ENCODE results near the gene NCAPH2. TPM values are rescaled to one million over a fixed set of nuclear protein-coding genes. Genes with fewer than 3 reads are reported as not detected.
A peak's percentile ranks its signal among the peaks of the same experiment; 100 is the strongest.

The NCAPH2 gene
- polyA plus RNA-seq (2012; ENCODE audit: insufficient read depth, insufficient read length, low read depth): 201 TPM

DNA sequence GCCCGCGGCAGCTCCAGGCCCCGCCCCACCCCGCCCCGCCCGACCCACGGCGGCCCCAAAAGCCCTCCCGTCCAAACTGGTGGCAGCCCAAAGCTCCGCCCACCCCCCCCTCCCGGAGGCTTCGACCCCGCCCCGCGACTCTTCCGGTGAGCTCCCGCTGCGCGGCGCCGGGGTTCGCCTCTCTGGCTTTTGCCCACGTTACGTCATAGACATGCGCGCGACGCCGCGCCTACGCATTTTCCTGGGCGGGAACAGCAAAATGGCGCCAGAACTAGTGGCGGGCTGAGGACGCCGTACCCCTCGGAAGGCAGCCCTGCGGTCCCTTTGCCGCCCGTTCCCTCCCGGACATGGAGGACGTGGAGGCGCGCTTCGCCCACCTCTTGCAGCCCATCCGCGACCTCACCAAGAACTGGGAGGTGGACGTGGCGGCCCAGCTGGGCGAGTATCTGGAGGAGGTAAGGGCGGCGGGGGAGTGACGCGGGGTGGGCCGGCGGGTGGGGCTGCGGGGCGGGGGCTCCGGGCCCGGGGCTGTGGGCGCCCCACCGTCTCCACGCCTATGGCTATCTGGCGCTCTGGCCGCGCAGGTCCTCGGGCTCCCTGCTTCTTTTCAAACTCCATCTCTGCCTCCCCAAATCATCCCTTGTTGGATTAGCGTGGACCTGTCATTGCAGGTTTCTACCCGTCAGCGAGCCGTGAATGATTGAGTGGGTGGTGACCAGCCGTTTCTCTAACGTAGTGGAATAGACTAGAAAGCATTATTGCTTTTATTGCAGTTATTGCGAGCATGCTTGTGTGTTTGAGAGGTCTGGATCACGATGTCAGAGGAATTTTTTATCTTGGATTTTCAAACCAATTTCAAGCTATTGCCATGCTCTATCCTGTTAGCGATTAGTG is at the start of gene NCAPH2:
Gene NCAPH2 (plus strand): TSS at position 234 of the 894 bp plus-strand sequence. CDS start 114 bp downstream, at position 348.
- TF ChIP-seq, protein P1, sequence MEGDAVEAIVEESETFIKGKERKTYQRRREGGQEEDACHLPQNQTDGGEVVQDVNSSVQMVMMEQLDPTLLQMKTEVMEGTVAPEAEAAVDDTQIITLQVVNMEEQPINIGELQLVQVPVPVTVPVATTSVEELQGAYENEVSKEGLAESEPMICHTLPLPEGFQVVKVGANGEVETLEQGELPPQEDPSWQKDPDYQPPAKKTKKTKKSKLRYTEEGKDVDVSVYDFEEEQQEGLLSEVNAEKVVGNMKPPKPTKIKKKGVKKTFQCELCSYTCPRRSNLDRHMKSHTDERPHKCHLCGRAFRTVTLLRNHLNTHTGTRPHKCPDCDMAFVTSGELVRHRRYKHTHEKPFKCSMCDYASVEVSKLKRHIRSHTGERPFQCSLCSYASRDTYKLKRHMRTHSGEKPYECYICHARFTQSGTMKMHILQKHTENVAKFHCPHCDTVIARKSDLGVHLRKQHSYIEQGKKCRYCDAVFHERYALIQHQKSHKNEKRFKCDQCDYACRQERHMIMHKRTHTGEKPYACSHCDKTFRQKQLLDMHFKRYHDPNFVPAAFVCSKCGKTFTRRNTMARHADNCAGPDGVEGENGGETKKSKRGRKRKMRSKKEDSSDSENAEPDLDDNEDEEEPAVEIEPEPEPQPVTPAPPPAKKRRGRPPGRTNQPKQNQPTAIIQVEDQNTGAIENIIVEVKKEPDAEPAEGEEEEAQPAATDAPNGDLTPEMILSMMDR (IDR thresholded peaks at IDR 0.05; ENCODE audit: low read depth, low read length): no peak
- no peaks in the 10 kb centered on the region for H3K27me3 ChIP-seq
- H3K4me1 ChIP-seq: no peaks in the 10 kb centered on the region

DNA sequence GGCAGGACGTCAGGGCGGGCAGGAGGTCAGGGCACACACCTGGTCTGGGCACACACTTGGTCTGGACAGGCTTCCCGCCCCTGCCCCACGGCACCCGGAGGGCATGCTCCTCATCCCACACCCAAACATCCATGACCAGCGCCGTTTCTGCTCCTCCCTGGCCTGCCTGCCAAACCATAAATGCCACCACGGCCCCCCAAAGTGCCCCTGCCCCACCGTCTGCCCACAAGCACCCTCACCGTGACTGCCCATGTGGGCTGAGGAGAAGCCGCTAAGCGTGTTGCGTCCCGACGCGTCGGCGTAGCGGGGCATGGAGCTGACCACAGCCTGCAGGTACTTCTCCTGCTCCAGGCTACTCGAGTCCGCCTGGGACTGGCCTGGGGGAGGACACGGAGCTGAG is 49.0 kb upstream of the NCAPH2 start:
- no peak for DNase-seq
- no peaks in the 10 kb centered on the region for H3K4me1 ChIP-seq
- H3K27me3 ChIP-seq: no peaks in the 10 kb centered on the region
- TF ChIP-seq, protein P1 (IDR thresholded peaks at IDR 0.05; ENCODE audit: low read depth, low read length): no peak
- H3K36me3 ChIP-seq: peaks cover 73% of the 10 kb centered on the region
- no peak overlapping the region for H3K4me3 ChIP-seq (ENCODE audit: low read depth, low read length)
- H3K9me3 ChIP-seq: no peaks in the 10 kb centered on the region

More for the DNA sequence above, at the start of gene NCAPH2:
- DNase-seq: peak; percentile 98
- Histone ChIP-seq H3K9me3 (no peaks in the 10 kb centered on the region), H3K4me3 (ENCODE audit: low read depth, low read length) (peak within 1 kb of the TSS; percentile 94), H3K36me3 (peaks cover 37% of the 10 kb centered on the region)

DNA sequence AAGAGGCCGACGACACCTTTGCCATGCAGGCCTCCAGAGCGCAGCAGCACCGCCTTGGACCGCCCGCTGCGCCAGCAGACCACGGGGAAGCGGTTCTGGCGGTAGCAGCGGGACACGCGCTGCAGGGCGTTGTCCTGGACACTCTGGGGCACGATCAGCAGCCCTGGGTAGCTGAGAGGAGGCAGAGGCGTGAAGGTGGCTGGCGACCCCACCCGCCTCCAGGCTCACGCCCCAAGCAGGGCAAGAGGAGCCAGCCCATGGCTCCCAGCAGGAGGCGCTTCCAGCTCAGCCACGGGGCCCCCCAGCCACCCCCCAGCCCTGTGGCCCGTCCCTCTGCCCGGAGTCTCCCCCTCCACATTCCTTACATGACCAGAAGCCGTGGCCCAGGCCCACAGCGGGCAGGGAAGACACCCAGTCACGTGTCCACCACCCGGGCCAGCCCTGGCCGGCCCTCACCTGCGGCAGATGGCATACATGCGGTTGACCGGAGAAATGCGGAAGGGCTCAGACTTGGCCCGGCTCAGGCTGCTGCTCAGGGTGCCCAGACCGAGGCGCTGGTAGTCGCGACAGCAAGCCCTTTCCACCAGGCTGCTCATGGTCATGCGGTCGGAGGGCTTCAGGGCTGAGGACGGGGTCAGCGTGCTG is 48.4 kb upstream of the NCAPH2 start:
- TF ChIP-seq, protein P1 (IDR thresholded peaks at IDR 0.05; ENCODE audit: low read depth, low read length): no peak
- no peaks in the 10 kb centered on the region for H3K4me1 ChIP-seq
- no peaks in the 10 kb centered on the region for H3K27me3 ChIP-seq
- no peak overlapping the region for H3K4me3 ChIP-seq (ENCODE audit: low read depth, low read length)
- H3K9me3 ChIP-seq: no peaks in the 10 kb centered on the region
- H3K36me3 ChIP-seq: peaks cover 79% of the 10 kb centered on the region
- no peak for DNase-seq

DNA sequence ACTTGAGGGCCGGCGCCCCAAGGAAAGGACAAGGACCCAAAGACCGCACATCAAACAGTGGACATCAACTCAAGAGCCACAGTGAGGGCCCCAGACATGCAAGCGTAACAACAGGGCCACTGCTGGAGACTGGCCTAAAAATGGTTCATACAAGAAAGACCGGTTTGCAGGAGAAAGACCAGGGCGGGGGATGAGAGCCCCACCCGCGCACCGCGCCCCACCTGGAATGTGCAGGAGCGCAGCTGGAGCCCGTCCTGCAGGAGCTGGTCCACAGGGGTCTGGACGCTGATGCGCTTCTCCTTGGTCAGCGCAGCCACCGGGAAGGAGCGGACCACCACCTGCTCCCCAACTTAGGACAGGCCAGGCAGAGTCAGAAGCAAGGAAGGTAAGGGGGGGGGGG is 47.1 kb upstream of the NCAPH2 start:
- no peaks in the 10 kb centered on the region for H3K27me3 ChIP-seq
- no peak overlapping the region for H3K4me3 ChIP-seq (ENCODE audit: low read depth, low read length)
- H3K9me3 ChIP-seq: no peaks in the 10 kb centered on the region
- no peak for DNase-seq
- TF ChIP-seq, protein P1 (IDR thresholded peaks at IDR 0.05; ENCODE audit: low read depth, low read length): no peak
- H3K36me3 ChIP-seq: peaks cover 79% of the 10 kb centered on the region
- H3K4me1 ChIP-seq: no peaks in the 10 kb centered on the region

DNA sequence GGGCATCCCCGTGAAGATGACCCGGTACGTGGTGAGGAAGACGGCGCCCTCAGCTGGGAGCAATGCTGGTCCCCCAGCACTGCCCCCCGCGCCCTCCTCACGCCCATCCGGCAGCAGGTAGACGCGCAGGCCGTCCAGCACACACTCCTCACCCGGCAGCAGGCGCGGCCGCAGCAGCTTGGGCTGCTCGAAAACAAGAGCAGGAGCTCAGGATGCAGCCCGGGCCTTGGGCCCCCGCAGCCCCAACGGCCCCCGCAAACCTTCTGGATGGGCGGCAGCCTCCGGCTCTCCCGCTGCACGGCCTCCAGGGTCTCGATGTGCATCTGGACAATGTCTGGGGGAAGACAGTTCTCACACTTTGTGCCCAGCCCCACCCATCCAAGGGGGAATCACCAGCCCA is 46.5 kb upstream of the NCAPH2 start:
- DNase-seq: no peak
- peaks cover 82% of the 10 kb centered on the region for H3K36me3 ChIP-seq
- H3K4me1 ChIP-seq: no peaks in the 10 kb centered on the region
- H3K4me3 ChIP-seq (ENCODE audit: low read depth, low read length): no peak overlapping the region
- H3K27me3 ChIP-seq: no peaks in the 10 kb centered on the region
- TF ChIP-seq, protein P1 (IDR thresholded peaks at IDR 0.05; ENCODE audit: low read depth, low read length): no peak
- H3K9me3 ChIP-seq: no peaks in the 10 kb centered on the region

Data from BE2C (cell line).